Right lobe of liver (tissue), 6 donors: Measurements from ENCODE around the gene IL15. TPM values are rescaled to one million over a fixed set of nuclear protein-coding genes. Genes with fewer than 3 reads are reported as not detected.

Experiments used
- ATAC-seq, 4 donors: fragments of 200-7000 bp; cut with Tn5 transposase; one replicate each; pipeline ENCODE4 v1.9.1; 2020; ENCODE audit warnings: mild to moderate bottlenecking in 4 of 4, moderate library complexity in 4 of 4
- DNase-seq, 3 donors: peaks; one replicate each; pipeline ENCODE4 v3.0.0-alpha.2; 2020
- H3K27ac ChIP-seq, 3 donors: fragments of 200-600 bp; one replicate each; pipeline ENCODE4 v1.8.0; 2022
- H3K27me3 ChIP-seq, 2 donors: fragments of 200-600 bp; one replicate each; pipeline ENCODE4 v1.8.0; 2022
- H3K36me3 ChIP-seq, 4 donors: fragments of 200-600 bp; sonication (generic) in 1 of 4; one replicate each; pipeline versions ENCODE4 v1.5.1 to v1.8.0; 2017 to 2022; ENCODE audit warnings: control low read depth in 1 of 4
- H3K4me1 ChIP-seq, 4 donors: fragments of 200-600 bp; sonication (generic) in 1 of 4; one replicate each; pipeline versions ENCODE4 v1.5.1 to v1.8.0; 2017 to 2022; ENCODE audit warnings: control low read depth in 1 of 4
- H3K4me3 ChIP-seq, 3 donors: fragments of 200-600 bp; one replicate each; pipeline ENCODE4 v1.8.0; 2022
- H3K9me3 ChIP-seq, 4 donors: fragments of 200-600 bp; sonication (generic) in 1 of 4; one replicate each; pipeline versions ENCODE4 v1.5.1 to v1.8.0; 2017 to 2022; ENCODE audit warnings: control low read depth in 1 of 4
- CTCF ChIP-seq, 4 donors: fragments of 200-600 bp in 3 of 4; fragments of 450-650 bp in 1 of 4; IDR thresholded peaks; one replicate each; pipeline versions ENCODE4 v1.5.1 to v1.8.0; 2016 to 2022; ENCODE audit warnings: antibody characterized with exemption in 4 of 4, mild to moderate bottlenecking in 2 of 4
- POLR2A ChIP-seq: fragments of 450-650 bp; IDR thresholded peaks from one replicate; pipeline ENCODE4 v1.6.1; 2017; ENCODE audit warnings: antibody characterized with exemption, mild to moderate bottlenecking
- WGBS: methylation state at CpG from one replicate; pipeline ENCODE4 v1.1.6; 2018; ENCODE audit warnings: low coverage, low lambda C conversion rate; ENCODE audit not compliant: insufficient coverage; ENCODE audit errors: missing lambda C conversion rate; 5-methylcytosine and 5-hydroxymethylcytosine counted together
- intact Hi-C, 2 donors: fragments of 100-400 bp; cut with DNase I; formaldehyde crosslinking; loops; one replicate each; pipeline versions ENCODE4 v1.11.2 to v1.14.1; 2022
- total RNA-seq, 6 experiments: library from RNA; depleted of rRNA in 2 of 6; stranded (reverse); fragments of >200 nt in 2 of 6; fragmentation: NEBNext Ultra II Directional in 3 of 6; extraction: Animal tissue kit (Norgen Biotek cat#: 25700) in 3 of 6; gene quantifications; one replicate each; pipeline versions ENCODE4 v1.1.0 to v1.2.4, GENCODE V29; 2016 to 2023
- donor health status: DM: no; HTN: yes; CAD: no.
- donor health status: DM: no; HTN: no; CAD: no.
- donor health status: DM: no; HTN: no; CAD: no.
- donor health status: DM: no; HTN: yes; CAD: no.
- donor health status: DM: no; HTN: yes; CAD: no.

Gene IL15
- total RNA-seq, 6 experiments from 2014 or later, result 0.43 to 2.2 (median 1.4) TPM

- Histone ChIP-seq H3K27ac (peak overlapping the region; percentile 76 to 81 (median 77)), H3K27me3 (no peaks in the 10 kb centered on the region), H3K36me3 (no peaks in the 10 kb centered on the region), H3K4me1 (no peaks in the 10 kb centered on the region), H3K4me3 (peak overlapping the region; percentile 72 to 86 (median 79)), H3K9me3 (no peaks in the 10 kb centered on the region)
- ATAC-seq (peak; percentile 76 to 86 (median 84)), DNase-seq (peak; percentile 57 to 67 (median 63))
- WGBS, result 2% methylated on average over 21 of the region's 41 CpGs
- intact Hi-C loops, result no loop called here
- TF ChIP-seq CTCF (IDR thresholded peaks at IDR 0.05) (no peak), POLR2A (no peak)
These were observed 533 bp downstream of the IL15 start for GRCh38 chr4:141636771-141637460.

- no peaks in the 10 kb centered on the region for H3K9me3 ChIP-seq
- intact Hi-C loops, result no loop called here
- H3K4me3 ChIP-seq, result peak overlapping the region; percentile 72 to 86 (median 79)
- no peaks in the 10 kb centered on the region for H3K36me3 ChIP-seq
- no peaks in the 10 kb centered on the region for H3K4me1 ChIP-seq
- no peak for ATAC-seq
- WGBS, result 38% methylated on average over 2 of the region's 2 CpGs
- no peaks in the 10 kb centered on the region for H3K27me3 ChIP-seq
- TF ChIP-seq CTCF (IDR thresholded peaks at IDR 0.05) (no peak), POLR2A (no peak)
- DNase-seq, result no peak
- H3K27ac ChIP-seq, result no peak overlapping the region
These were observed 1.2 kb downstream of the IL15 start for GRCh38 chr4:141637565-141637964.

GRCh38 chr4:141638230-141638629 lies 1.8 kb downstream of the IL15 start:
- Histone ChIP-seq H3K27me3 (no peaks in the 10 kb centered on the region), H3K4me1 (no peaks in the 10 kb centered on the region), H3K9me3 (no peaks in the 10 kb centered on the region), H3K4me3 (no peak overlapping the region), H3K36me3 (no peaks in the 10 kb centered on the region), H3K27ac (no peak overlapping the region)
- TF ChIP-seq POLR2A (no peak), CTCF (IDR thresholded peaks at IDR 0.05) (no peak)
- ATAC-seq (no peak), DNase-seq (no peak)
- 81% methylated on average over 2 of the region's 2 CpGs for WGBS
- intact Hi-C loops, result no loop called here

- no peaks in the 10 kb centered on the region for H3K27me3 ChIP-seq
- no peak overlapping the region for H3K27ac ChIP-seq
- no peaks in the 10 kb centered on the region for H3K36me3 ChIP-seq
- H3K9me3 ChIP-seq, result no peaks in the 10 kb centered on the region
- no peak for DNase-seq
- 63% methylated on average over 3 of the region's 3 CpGs for WGBS
- no peak for ATAC-seq
- no peak overlapping the region for H3K4me3 ChIP-seq
- intact Hi-C loops, result no loop called here
- TF ChIP-seq POLR2A, result no peak
- no peak for TF ChIP-seq CTCF (IDR thresholded peaks at IDR 0.05)
- H3K4me1 ChIP-seq, result no peaks in the 10 kb centered on the region
These were observed 4.3 kb downstream of the IL15 start for GRCh38 chr4:141640696-141641095.
